Activated CD8-positive, alpha-beta memory T cell treated with anti-CD3 and anti-CD28 coated beads for 1 hour (primary cell): ENCODE results near the gene PHACTR1.

Experiments
- DNase-seq, 2 donors: peaks; one replicate each; pipeline ENCODE4 v3.0.0-alpha.2; 2020; ENCODE audit warnings: low read depth in 1 of 2; ENCODE audit errors: extremely low read depth in 1 of 2

Gene PHACTR1

GRCh38 chr6:12844284-12845223, 128.0 kb downstream of the PHACTR1 start:
- no peak for DNase-seq

DNA sequence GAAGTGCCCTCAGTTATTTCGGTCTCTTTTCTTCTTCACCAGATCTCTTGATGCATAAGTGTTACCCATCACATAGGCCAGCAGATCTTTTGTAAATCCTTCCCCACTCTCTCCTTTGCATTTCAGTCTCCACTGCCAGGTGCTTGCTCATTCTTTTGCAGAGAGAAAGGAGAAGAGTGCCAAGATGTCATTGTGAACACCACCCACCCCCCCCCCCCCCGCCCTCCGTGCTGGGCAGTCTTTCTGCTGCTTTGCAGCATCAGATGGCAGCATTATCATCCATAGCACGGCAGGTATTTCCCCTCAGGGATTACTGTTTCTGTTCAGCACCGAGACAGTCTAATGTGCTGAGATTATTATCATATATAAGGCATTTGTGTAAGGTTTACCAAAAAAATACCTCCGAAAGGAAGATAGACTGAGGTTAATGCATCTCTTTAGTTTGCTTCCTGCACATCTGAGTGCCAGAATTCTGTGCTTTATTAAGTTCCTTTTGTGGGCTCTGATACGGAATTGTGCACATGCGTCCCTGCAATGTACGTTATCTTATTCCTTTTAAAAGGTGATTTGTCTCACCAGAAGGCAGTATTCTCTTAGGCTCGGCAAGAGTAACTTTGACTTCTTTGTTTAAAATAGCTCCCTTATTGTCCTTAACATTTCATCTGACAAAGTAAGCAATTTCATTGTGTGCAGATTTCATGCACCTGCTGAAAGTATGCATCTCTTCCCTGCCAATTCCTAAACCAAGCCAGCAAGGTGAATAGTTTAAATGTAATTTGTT, 128.8 kb downstream of the PHACTR1 start:
- no peak for DNase-seq

GRCh38 chr6:12848964-12849808, 132.6 kb downstream of the PHACTR1 start:
- no peak for DNase-seq

- DNase-seq = no peak
Measured at GRCh38 chr6:12849809-12850198, 133.2 kb downstream of the PHACTR1 start.

DNA sequence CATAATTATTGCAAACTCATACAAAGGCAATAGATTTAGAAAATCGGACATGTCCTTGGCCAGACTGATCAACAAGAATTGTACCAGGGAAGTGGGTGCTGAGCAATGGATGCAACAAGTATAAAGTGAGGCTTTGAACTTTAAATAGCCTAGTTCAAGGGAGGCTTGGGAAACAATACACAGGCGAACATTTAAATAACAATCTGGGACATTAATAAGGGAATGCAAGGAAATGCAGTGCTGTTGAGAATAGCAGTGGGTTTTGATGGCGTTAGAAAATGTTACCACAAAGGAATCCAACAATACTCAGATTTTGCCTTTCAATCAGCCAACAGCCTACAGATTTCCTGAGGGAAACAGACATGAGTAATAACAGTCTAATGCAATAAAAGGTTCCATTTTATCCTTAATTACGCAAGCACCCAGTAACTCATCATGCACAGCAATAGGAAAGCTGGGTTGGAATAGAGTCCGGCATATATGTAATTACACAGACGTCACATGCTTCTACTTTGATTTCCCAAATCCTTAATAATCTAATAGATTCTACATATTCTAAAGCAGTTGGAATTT, 134.6 kb downstream of the PHACTR1 start:
- DNase-seq = no peak

DNA sequence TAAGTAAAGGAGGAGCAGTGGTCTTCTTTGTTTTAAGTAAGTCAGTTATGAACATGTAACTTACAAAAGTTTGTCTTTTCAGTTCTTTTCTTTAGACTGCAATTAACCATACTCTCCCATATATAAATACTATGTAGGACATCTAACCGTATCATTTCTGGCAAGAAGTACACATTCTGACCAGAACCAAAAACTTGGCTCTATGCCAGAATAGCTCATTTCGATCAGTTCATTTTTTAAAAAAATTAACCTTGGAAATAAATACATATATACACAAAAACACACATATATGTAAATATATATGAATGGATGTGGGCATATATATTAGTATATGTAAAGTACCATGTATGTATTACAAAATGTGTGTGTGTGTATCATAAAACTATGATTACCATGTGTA, 145.0 kb downstream of the PHACTR1 start:
- no peak for DNase-seq

GRCh38 chr6:12865117-12865516, 148.6 kb downstream of the PHACTR1 start:
- no peak for DNase-seq

- no peak for DNase-seq
Measured at GRCh38 chr6:12865671-12866181, 149.2 kb downstream of the PHACTR1 start.

DNA sequence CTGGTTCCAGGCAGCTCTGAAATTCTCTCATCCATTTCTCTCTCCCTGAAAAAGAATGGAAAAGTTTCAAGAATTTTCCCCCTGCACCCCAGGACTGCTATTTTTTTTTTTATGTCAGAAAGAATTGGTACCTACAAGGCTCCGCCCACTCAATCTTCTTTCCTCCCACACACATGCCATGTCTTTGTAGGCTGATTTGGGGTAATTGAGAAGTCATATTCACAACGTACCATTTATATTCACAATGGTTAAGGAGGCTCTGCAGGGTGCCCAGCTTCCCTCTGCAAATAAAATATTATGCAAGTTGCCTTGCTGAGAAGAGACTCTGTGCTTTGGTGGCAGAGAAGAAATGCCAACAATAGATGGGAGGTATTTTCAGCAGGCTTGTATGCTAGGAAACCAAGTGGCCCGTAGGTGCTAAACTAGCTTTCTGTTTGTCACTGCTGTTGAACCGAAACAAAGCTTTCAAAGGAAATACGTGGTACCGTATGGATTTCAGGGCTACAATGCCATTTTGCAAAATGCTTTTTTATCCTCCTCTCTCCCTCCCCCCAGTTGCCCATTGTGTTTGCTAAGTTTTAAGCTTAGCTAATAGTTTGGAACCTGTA, 150.0 kb downstream of the PHACTR1 start:
- no peak for DNase-seq

DNA sequence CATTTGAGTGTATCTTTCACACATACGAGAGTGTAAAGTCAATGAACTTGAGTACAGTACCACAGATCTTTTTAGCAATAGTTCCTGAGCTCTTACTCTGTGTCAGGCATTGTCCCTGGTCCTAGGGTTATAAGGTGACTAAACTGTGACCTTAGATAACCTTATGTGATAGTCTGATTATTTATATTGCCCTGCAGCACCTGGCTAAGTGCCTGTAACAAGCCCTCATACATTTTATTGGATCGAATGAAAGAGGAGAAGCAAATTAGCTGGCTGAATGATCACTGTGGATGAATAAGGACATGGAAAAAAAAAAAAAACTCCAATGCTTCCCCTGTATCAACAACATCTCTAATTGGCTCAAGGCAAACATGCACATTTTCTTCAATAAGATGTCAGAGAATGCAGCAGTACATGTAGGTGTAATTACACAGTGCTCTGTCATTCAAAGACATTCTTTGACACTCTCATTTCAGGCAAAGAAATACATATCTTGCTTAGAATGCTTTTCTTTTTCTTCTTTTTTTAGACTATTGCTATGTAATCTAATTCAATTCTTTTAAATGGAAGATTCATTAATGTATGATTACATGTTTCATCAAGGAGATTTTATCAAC, 153.4 kb downstream of the PHACTR1 start:
- DNase-seq = no peak

GRCh38 chr6:12873691-12874090, 157.1 kb downstream of the PHACTR1 start:
- no peak for DNase-seq

DNA sequence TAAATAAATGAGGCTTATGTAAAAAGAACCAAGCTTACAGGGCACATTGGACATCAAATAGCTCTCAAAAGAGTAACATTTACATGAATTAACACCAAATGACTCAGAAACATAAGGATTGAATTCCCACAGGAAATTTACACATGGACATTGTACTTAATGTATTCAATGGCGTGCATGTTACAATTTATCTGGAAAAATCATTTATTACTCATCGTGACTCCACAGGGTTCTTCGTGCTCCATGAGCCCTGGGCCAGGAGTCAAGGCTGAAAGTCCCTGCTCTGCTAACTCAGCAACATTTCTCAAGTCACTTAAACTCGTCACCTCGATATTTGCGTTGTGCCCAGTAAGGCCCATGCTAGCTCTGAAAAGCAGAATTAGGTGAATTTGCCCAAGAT, 158.5 kb downstream of the PHACTR1 start:
- DNase-seq = no peak

DNA sequence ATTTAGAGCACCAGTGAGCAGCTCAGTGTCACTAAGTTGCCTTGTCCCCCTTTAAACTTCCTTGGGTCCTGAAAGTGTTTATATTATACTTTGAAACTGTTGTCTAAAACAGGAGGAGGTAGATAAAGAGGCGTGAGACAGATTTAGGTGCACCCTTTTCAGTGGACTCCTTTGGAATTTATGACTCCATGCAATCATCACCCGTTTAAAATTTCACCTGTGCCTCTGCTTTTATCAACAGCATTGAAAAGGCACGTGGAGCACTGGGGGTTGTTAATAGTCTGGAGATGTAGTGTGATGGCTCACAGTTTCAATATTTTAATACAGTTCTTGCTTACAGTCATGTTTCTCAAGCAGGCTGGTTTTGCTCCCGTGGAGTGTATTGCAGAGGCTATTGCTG, 162.2 kb downstream of the PHACTR1 start:
- DNase-seq = no peak

DNA sequence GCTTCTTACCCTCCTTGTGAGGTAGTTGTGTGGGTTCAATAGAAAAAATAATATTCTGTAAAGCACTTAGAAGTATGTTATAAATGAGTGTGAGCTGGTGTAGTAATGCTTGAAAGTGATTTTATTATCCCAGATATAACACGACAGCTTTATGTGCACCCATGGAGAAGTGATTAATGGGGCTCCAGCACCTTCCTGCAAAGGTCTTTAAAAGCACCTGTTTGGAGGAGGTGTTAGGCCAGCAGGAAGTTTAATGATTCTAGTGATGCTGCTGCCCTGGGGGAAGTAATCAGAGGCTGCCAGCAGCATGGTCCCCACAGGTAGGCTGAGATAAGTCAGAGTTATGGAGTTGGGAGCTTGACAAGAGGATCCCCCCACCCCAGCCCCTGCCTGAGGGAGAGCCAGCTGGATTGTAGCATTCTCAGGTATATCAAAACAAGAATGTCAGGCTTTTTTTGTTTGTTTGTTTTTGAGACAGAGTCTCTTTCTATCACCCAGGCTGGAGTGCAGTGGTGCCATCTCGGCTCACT, 166.3 kb downstream of the PHACTR1 start:
- no peak for DNase-seq

DNA sequence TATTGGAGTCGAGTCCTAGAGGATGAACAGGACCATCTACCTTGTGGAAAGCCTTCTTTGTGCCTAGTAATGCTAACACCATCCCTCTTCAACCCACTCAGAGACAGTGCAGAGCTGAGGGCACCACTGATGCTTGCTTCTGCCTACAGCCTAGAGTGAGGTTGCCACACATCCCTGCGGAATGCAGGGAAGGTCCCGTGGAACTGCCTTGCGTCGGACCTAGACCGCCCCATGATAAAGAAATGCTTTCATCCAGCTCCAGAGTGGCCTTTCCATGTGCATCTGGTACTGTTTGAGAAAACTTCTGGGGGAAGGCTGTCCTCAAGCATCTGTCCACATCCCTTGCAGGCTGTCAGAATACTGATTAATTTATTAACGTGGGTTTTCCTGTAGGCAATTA, 168.4 kb downstream of the PHACTR1 start:
- DNase-seq = no peak

DNA sequence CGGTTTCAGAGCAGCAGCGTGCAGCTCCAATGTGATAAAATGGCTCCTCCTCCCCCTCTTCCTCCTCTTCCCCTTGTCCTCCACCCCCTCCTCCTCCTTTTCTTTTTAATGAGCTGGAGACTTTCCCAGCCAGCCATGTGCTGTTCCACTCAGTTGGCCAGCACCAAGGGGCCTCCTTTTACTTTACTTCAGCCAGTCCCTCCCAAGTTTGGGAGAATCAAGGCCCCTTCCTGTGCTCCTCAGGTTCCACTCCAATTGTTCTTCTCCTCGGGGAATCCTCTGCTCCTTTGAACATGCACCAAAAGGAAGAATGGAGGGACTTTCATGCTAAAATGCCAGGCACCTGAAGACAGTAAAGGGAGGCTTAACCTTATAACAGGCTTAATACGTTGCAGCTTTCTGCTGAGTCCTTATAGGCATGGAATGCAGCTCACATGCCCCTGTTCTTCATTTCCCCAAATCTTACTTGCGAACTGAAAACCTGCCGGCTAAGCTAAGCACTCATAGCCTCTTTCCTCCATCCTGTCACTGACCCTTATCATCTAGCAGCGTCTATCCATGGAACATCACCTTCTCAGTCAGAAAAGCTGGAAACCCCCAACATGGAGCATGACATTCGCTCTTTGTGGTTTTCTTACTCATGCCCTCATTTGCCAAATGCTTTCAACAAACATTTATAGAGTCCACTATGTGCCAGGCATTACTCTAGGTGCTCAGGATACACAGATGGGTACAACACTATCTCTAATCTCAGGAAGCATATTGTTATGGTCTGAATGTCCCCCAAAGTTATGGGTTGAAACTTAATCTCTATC, 170.6 kb downstream of the PHACTR1 start:
- no peak for DNase-seq

DNA sequence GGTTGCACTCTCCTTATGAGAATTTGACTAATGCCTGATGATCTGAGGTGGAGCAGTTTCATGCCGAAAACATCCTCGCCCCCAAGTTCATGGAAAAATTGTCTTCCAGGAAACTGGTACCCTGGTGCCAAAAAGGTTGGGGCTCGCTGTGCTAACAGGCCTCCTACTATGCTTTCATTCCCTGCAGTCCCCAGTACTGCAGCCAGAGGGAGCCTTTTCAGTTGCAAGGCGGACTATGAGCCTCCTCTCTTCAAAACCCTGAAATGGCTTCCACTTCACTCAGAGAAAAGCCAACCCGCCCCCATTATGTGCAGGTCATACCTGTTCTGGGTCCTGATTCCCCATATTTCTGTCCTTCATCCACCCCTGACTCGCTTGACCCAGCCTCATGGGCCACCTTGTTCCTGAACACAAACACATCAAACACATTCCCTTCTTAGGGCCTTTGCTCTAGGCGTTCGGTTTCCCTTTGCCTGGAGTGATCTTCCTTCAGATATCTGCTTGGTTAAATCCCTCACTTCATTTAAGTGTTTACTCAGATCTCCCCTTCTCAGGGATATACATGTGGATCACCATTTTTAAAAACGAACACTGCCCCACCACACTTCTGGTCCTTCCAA, 173.7 kb downstream of the PHACTR1 start:
- DNase-seq = no peak

- no peak for DNase-seq
Measured at GRCh38 chr6:12891595-12891994, 175.0 kb downstream of the PHACTR1 start.
